NCI-H345 (cell line): ENCODE results near the gene RTN4R.
A peak's percentile ranks its signal among the peaks of the same experiment; 100 is the strongest.

Source experiments
- DNase-seq: peaks from one replicate; lab custom pipeline; 2025; lab: John Stamatoyannopoulos, UW

RTN4R gene

DNA sequence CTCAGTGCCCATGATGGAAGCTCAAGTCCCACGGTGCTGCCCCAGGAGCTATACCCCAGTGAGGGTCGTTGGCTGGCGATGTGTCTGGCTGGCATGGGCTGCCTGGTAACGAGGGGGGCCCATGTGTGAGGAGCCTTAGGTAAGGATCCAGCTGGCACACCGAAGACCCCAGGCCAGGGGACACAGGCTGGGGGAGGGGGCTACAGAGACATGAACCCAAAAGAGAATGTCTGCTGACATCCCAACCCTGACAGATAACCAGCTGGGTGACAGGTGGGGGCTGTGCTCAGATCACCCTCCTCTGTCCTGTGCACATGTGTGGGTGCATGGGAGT is 39.2 kb downstream of the RTN4R start:
- DNase-seq = no peak

DNA sequence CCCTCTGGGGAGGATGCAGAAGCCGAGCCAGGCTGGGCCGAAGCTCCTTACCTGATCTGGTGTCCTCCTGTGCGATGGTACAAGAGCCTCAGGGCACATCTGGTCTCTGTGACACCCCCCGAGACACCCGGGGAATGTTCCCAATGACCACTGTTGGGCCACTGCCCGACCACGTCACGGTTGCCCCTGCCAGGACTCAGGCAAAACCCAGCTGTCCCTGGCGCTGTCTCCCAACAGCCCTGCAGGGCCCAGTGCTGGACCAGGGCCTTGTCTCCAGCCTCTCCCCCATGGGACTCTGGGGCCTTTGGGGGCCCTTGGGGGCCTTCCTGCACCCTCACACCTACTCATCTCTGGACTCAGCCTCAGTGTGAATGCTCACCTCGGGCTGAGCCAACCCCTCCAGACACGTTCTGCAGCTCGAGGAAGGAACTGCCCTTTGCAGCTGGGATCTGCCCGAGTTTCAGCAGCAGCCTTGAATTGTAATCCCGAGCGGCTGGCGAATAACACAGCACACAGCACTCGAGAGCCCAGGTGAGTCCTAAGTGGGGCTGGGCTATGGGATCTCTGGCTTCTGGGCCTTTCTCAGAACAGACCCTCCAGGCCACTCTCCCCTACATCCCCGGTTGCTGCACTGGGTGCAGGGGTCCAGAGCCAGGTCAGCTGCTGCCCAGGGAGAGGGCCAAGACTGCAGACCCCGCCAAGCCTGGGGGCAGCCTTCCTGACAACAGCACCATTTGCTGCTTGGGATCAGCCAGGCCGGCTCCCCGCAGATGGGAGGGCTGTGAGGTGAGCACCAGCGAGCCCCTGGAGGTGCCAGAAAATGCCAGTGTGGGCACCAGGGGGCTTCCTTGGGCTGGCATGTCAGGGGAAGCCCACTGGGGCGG is 39.8 kb downstream of the RTN4R start:
- no peak for DNase-seq

DNA sequence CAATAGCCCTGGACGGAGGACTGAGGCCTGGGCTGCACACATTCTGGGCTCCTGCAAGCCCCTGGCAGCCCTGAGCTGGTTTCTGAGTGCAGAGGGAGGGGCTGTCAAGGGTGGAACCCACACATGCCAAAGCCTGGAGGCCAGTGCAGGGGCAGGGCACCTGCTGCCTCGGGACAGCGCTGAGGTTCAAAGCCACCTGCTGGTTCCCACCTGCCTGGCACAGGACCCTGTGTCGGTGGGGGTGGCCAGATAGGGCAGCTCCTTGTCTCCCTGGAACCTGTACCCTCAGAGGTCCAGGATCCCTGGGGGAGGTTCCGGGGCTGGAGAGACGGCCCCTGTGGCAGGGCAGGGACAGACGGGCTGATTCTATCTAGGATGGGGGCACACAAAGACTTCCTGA is 40.8 kb downstream of the RTN4R start:
- no peak for DNase-seq

DNA sequence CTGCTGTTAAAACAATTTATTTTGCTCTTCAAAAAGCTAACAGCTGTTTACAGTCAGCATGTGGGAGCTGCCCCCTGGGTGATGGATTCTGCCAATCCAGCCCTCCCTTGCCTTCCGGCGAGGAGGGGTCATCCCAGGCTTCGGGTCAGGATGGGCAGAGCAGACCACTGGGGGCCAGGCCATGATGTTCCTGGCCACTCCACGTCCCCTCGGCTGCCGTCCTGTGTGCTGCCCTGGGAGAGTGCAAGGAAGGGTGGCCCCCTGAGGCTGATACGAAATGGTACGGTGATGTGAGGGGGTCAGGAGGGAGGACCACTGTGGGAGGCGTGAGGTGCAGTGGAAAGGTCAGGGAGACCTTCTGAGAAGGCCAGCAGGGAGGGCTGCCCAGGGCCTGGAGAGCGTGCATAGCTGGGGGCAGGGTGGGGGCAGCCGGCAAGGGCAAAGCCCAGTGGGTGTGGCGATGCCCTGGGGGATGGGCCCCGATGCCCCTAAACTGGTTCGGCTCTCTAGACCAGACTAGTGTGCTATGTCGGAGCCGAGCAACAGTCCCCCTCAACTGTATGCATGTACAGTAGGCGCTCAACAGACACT is 41.3 kb downstream of the RTN4R start:
- no peak for DNase-seq

DNA sequence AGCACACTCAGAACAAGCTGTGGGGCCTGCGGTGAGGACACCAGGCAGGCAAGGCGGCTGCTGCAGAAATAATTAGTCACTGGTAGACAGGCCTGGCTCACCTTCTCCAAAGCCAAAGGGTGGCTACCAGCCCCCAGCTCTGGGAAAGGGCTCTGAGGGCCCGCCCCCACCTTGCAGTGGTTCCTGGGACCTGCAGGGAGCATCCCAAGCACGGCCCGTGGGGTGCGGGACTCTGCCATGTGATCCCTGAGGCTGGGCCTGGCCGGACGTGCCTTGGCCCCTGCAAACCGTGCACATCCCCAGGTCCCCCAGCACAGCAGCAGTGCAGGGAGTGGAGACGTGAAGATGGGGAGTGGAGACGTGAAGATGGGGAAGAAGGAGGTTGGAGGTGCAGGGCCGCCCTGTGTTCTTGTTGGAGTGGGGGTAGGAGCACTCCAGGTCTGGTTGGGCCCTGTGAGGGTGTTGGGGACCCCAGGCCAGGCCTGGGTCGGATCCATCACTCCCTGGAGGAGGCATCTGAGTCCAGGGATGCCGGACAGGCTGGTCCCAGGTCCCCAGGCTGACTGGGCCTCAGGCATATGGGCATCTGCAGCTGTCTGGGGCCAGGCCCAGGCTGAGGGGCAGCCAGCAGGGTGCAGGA is 41.9 kb downstream of the RTN4R start:
- DNase-seq = no peak

DNA sequence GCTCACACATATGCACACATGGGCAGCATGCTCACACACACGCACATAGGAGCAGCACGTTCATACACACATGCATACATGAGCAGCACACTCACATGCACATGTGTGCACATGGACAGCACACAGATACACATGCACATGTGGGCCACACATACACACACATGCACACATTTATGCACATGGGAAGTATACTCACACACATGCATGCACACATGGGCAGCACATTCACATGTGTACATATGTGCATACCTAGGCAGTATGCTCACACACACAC is 42.5 kb downstream of the RTN4R start:
- no peak for DNase-seq

DNA sequence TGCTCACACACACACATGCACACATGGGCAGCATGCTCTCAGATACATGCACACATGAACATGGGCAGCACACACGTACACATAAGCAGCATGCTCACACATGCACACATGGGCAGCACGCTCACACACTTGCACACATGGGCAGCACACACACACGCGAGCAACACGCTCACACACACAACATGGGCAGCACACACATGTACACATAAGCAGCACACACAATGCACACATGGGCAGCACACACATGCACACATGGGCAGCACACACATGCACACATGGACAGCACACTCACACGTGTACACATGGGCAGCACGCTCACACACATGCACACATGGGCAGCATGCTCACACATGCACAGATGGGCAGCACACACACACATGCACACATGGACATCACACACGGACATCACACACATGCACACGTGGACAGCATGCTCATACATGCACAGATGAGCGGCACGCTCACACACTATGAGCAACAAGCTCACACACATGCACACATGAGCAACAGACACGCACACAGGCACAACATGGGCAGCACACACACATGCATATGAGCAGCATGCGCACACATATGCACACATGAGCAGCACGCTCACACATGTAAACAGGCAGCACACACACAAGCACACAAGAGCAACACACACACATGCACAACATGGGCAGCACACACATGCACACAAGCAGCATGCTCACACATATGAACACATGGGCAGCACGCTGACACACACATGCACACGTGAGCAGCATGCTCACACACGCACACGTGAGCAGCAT is 43.0 kb downstream of the RTN4R start:
- no peak for DNase-seq

DNA sequence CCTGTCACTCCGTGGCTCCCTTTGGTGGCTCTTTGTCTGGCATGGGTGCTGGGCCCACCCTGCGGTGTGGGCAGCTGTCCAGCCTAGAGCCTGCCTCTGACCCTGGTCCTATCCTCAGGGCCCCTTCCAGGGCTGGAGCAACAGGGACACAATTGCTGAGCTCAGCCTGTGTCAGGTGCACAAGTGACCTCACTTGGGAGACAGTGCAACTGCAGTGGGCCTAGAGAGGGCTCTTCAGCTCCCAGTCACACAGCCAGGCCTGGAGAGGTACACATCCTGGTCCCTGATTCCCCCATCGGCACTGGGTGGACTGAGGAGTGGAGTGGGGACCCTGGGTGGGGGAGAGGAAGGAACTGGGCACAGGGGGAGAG is 43.9 kb downstream of the RTN4R start:
- DNase-seq = no peak

DNA sequence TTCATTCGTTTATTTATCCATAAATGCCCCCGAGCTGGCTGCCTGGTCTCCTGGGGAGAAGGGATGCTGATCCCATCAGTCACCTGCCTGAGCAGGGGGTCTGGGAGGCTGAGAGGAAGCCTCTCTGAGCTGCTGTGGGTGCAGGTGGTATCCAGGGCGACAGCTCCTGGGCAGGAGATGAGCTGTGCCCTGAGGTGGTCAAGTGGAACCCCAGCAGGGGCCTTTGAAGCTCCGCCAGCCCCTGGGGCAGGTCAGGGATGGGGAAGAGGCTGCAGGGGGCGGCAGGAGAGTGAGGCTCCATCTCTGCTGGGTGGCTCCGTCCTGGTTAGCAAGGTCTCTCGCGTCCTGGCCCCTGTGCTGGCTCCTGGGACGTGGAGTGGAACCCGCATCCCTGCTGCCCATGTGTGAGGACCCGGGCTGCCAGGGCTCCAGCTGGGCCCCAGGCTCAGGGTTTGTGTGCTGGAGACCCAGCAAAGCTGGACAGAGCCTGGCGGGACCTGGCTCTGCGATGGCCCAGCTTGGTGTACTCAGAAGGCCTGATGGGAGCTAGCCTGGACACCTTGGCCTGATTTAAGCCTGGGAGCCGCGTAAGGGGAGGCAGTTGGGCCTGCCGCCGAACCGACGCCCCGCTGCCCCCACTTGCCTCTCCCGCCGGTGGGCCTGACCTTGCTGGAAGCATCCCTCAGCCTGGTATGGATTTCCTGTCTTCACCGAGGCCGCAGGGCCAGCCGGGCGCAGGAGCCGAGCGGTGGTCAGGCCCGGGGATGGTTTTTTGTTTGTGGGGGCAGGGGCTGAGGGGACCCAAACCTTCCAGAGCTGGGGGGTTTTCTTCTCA is 44.5 kb downstream of the RTN4R start:
- DNase-seq = peak; percentile 67

DNA sequence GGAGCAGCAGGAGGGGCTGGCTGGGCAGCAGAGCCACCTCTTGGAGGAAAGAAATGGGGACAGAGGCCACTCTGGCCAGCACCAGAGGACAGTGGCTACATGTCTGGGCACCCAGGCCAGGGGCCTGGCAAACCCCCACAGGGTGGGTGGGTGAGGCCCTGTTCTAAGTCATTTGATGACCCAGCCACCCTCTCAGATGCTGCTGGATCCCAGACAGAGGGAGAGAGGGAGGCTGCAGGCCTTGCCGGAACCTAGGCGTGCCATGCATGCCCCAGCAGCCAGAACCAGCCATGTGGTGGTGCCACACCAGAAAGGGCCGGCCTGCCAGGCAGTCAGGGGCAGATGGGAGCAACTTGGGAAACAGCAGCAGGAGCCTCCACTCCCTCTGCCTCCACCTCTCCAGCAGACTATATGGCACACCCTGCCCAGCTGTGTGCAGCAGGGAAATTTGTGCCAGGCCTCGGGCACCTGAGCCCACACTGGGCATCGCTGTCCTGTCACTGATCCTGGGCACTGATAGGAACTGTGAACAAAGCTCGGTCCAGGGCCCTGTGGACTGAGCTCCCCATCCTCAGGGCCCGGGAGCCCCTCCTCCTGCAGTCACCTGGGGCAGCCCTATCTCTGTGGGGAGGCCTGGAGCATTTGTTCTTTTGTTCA is 45.2 kb downstream of the RTN4R start:
- DNase-seq = no peak

DNA sequence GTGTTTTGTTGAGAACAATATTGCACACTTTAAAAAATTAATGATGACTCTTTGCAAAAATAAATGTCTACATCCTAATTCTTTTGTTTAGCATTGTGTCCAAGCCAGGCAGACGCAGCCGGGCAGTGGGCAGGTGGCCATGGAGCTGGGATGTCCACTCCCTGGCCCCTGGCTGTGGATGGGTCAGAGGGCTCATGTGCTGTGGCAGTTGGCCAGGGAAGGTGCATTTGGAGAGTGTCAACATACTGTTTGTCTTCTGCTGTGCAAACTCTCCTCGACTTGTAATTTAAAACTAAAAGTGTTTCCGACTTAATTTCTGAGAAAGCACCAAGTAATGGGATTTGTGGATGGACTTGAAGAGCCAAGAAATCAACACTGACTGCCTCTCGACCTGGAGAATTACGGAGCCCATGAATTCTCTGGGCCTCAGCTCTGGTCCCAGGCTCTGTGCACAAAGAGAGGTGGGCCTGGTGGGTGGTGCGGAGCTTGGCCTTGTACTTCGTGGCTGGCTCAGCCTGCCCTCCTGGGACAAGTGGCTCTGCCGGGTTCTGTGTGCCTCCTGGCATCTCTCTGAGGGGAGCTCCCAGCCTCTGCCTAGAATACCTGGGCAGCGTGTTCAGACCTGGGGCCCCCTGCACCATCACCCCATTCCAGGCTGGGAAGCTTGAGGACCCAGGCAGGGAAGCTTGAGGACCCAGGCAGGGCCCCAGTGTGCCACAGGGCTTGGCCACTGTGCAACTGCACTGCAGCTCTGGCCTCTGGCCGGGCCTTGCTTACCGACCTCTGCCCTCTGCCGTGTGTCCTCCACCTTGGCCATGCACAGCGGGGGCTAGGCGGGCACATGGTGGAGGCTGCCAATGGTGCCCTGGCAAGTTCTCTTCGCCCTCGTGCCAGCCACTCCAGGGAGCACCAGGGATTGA is 46.4 kb downstream of the RTN4R start:
- no peak for DNase-seq

DNA sequence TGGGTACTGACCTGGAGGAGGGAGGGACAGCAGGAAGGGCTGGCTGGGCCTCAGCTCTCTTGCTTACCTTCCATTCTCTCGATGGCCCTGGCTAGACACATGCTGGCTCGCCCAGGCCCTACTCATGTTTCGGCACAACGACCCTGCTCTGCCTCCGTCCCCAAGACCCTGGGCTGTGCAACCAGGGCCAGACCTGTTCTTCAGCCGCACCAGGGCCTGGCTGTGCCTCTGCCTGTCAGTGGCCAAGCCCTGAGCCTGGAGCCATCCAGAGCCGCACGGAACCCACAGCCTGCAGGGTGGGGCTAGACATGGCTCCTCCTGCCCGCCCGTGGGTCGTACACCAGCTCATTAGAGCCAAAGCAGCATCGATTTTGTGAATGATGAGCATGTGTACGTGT is 47.5 kb downstream of the RTN4R start:
- no peak for DNase-seq

DNA sequence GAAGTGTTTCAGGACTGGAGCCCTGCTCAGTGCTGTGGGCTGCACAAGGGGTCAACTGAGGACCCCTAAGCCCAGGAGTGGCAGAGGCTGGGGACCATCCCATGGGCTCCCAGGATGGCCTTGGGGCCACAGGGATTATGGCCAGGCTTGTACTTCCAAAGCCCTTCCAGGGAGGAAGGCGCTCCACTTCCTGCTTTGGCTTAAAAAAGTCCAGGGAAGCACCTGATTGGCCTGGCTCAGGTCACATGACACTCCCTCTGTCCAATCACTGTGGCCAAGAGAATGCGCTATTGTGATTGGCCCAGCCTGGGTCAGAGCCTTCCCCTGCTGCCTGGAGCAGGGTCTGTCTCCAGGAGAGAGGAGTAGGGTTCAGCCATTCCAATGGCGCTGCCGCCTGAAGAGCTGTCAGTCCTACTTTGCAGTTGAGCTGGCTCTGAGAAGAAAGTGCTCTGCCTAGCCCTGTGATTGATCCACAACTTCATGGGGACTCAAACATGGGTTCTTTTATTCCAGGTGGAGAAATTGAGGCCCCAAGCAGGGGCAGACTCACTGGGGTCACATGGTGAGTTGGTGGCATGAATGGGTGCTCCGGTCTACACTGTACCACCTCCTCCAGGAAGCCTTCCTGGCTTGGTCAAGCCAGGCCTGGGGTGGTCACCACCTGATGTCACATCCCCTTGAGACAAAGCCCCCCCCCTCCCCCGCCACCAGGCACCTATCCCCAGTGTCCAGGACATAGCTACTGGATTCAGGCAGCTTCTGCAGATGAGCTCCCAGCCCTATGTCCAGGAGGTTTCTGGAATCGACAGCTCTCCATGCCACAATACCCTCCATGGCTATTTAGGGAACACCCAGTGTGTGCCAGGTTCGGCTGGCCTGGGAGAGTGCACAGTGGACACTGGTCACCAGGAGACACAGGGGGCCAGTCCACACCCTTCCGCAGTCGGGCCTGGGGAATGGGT is 48.2 kb downstream of the RTN4R start:
- no peak for DNase-seq

DNA sequence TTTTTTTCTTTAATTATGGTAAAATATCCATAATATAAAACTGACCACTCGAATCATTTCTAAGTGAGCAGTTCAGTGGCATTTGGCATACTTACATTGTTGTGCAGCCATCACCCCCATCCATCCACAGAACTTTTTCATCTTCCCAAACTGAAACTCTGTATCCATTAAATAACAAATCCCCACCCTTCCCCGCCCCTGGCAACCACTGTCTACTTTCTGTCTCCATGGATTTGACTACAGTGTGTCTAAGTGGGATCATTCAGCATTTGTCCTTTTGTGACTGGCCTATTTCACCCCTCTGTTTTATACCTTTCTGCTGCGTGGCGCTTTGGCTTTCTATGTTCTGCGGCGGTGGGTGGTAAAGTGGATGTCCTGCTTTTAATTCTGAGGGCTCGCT is 49.1 kb downstream of the RTN4R start:
- no peak for DNase-seq

DNA sequence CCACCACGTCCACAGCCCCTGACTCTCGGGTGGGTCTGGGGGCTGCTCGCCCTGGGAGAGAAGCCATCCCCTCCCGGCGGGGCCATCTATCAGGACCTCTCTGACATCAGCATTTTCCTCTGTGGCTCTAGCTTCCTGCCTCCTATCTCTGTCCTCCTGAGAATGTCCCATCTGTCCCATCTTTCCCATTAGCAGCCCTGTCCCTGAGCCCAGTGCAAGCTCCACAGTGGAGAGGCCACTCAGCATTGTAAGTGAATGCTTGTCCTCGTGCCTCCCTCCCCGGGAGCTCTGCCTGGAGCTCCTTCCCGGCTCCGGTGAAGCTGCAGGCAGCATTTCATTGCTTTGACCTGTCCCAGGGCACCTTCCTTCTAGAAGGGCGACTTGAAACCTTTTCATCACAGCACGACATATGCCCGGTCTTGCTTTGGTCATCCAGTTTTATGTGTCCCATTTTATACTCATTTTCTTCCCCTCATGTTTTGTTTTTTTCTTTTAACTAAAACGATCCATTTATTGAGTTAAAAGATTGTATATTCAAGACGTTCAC is 49.7 kb downstream of the RTN4R start:
- DNase-seq = no peak

DNA sequence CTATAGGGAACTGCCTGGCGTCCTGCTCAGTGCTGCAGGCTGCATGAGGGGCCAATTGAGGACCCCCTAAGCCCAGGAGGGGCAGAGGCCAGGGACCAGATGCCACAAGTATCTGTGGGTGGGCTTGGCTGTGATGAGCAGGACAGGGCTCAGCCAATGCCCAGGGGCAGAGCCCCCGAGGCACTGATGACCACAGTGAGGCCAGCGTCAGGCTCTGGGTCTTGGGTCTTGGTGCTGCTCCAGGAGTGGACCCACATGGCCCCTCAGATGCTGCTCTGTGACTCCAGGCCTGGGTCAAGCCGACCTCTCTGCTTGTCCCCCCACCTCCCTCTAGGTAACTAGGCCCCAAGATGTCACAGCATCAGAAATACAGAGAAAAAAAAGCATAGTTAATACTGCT is 50.6 kb downstream of the RTN4R start:
- no peak for DNase-seq

DNA sequence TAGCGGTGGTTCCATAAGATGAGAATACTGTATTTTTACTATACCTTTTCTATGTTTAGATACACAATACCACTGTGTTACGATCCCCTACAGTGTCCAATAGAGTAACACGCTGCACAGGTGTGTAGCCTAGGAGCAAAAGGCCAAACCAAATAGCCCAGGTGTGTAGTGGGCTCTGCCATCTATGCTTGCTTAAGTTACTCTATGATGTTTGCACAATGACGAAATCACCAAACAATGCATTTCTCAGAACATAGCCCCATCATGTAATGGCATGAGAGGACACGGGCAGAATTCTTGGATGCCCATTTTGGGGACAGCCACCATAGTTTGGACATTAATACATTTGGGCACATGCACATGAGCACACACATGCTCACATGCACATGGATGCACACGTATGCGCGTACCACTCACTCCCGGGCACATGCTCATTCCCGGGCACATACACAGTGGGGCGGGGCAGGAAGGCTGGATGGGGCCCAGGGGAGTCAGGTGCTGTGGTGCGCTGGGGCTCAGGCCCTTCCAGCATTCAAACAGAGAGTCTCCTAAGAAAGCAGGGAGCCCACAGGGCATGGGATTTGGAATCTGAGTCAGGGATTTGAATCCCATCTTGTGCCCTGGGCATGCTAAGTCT is 51.1 kb downstream of the RTN4R start:
- DNase-seq = no peak

DNA sequence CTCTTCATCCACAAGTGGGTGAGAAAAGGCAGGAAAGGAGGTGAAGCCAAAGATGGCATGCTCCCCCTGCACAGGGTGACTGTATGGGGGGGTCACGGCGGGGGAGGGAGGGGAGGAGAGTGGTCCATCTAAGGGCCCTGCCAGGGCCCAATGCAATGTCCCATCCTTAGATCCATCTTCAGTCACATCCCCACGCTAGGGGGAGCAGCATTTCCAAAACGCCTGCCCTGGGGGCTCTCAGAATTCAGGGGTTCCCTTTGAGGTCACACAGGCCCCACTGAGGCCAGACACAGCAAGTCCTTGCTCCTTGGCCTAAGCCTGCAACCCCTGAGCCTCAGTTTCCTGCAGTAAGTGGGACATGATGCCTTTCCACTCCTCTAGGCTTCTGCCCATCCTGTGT is 52.4 kb downstream of the RTN4R start:
- DNase-seq = no peak

DNA sequence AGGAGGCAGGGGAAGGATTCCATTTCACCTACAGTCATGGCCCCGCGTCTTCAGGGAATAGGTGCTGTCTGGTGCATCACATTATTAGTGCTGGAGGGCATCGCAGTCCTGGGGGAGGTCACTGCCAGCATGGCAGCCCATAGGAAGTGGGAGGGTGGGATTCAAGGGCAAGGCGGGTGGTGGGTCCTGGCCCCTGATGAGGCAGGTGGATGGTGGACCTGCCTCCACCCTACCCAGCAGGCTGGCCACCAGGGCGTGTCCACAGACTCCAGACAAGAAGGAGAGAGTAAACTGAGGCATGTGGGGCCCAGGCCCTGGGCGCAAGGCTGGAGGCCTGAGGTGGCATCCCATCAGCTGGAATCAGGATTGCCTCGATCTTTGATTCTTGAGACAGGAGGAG is 53.3 kb downstream of the RTN4R start:
- no peak for DNase-seq
